SW 1271 (cell line): ENCODE results near the gene PLXNA4.

Experiments used
- DNase-seq, 2 experiments: peaks; one replicate each; lab custom pipeline; 2025; lab: John Stamatoyannopoulos, UW

Gene PLXNA4

GRCh38 chr7:132117181-132117580 lies 459.1 kb downstream of the PLXNA4 start:
- no peak for DNase-seq

GRCh38 chr7:132116369-132116768 lies 459.9 kb downstream of the PLXNA4 start:
- no peak for DNase-seq

GRCh38 chr7:132115758-132116157 lies 460.5 kb downstream of the PLXNA4 start:
- no peak for DNase-seq

GRCh38 chr7:132115028-132115427 lies 461.2 kb downstream of the PLXNA4 start:
- DNase-seq: no peak

GRCh38 chr7:132114411-132114810 lies 461.9 kb downstream of the PLXNA4 start:
- DNase-seq: no peak

GRCh38 chr7:132113536-132114371 lies 462.5 kb downstream of the PLXNA4 start:
- DNase-seq: no peak

GRCh38 chr7:132112657-132113056 lies 463.6 kb downstream of the PLXNA4 start:
- no peak for DNase-seq

GRCh38 chr7:132112106-132112505 lies 464.2 kb downstream of the PLXNA4 start:
- DNase-seq: no peak

GRCh38 chr7:132110692-132111091 lies 465.6 kb downstream of the PLXNA4 start:
- DNase-seq: no peak

GRCh38 chr7:132109769-132110168 lies 466.5 kb downstream of the PLXNA4 start:
- DNase-seq: no peak

GRCh38 chr7:132108563-132108962 lies 467.7 kb downstream of the PLXNA4 start:
- no peak for DNase-seq

GRCh38 chr7:132106491-132106890 lies 469.8 kb downstream of the PLXNA4 start:
- no peak for DNase-seq

GRCh38 chr7:132105096-132105495 lies 471.2 kb downstream of the PLXNA4 start:
- DNase-seq: no peak

GRCh38 chr7:132103718-132104117 lies 472.6 kb downstream of the PLXNA4 start:
- DNase-seq: no peak

- no peak for DNase-seq
Observed at GRCh38 chr7:132102942-132103341, 473.3 kb downstream of the PLXNA4 start.

- DNase-seq: no peak
Observed at GRCh38 chr7:132102391-132102790, 473.9 kb downstream of the PLXNA4 start.

- DNase-seq: no peak
Observed at GRCh38 chr7:132100981-132101380, 475.3 kb downstream of the PLXNA4 start.

GRCh38 chr7:132100483-132100882 lies 475.8 kb downstream of the PLXNA4 start:
- DNase-seq: no peak

GRCh38 chr7:132099163-132099562 lies 477.1 kb downstream of the PLXNA4 start:
- DNase-seq: no peak

- no peak for DNase-seq
Observed at GRCh38 chr7:132098327-132098726, 477.9 kb downstream of the PLXNA4 start.

GRCh38 chr7:132097550-132098134 lies 478.6 kb downstream of the PLXNA4 start:
- DNase-seq: no peak

- no peak for DNase-seq
Observed at GRCh38 chr7:132095111-132095765, 481.0 kb downstream of the PLXNA4 start.

- DNase-seq: no peak
Observed at GRCh38 chr7:132092106-132092505, 484.2 kb downstream of the PLXNA4 start.
